Osteoblast (primary cell): ENCODE measurements around the gene PARD3B. TPM values are rescaled to one million over a fixed set of nuclear protein-coding genes. Genes with fewer than 3 reads are reported as not detected.

Experiments used
- DNase-seq: peaks from one replicate; pipeline ENCODE4 v3.0.0; 2011; ENCODE audit warnings: low spot score, mixed read lengths; ENCODE audit not compliant: insufficient read length; ENCODE audit errors: missing footprints
- H2AFZ ChIP-seq: 2 replicates; pipeline ENCODE4 v1.6.0; 2011; ENCODE audit warnings: mild to moderate bottlenecking, low read length
- H3K27ac ChIP-seq: 2 replicates; pipeline ENCODE4 v1.5.1; 2011; ENCODE audit warnings: mild to moderate bottlenecking, low read depth, low read length, moderate library complexity
- H3K27me3 ChIP-seq: 2 replicates; pipeline ENCODE4 v1.6.0; 2012; ENCODE audit warnings: mild to moderate bottlenecking, control low read depth, inconsistent platforms, low read length, moderate library complexity; ENCODE audit not compliant: insufficient read depth
- H3K36me3 ChIP-seq: 2 replicates; pipeline ENCODE4 v1.5.1; 2011; ENCODE audit warnings: mild to moderate bottlenecking, low read length, control low read depth, moderate library complexity; ENCODE audit not compliant: insufficient read depth
- H3K4me1 ChIP-seq: 2 replicates; pipeline ENCODE4 v1.5.1; 2011; ENCODE audit warnings: mild to moderate bottlenecking, low read length, control low read depth, moderate library complexity; ENCODE audit not compliant: insufficient read depth
- H3K4me2 ChIP-seq: 2 replicates; pipeline ENCODE4 v1.6.0; 2011; ENCODE audit warnings: mild to moderate bottlenecking, low read length; ENCODE audit not compliant: insufficient read depth
- H3K4me3 ChIP-seq: fragments of 200-600 bp; sonication (generic); 3 replicates; pipeline ENCODE4 v1.5.1; 2012; ENCODE audit warnings: mild to moderate bottlenecking, low read length, inconsistent platforms; ENCODE audit not compliant: insufficient read depth
- H3K79me2 ChIP-seq: 2 replicates; pipeline ENCODE4 v1.6.0; 2012; ENCODE audit warnings: mild to moderate bottlenecking, low read length, control low read depth, inconsistent platforms; ENCODE audit not compliant: insufficient read depth
- H3K9me3 ChIP-seq: 2 replicates; pipeline ENCODE4 v1.5.1; 2011; ENCODE audit warnings: low read depth, low read length, control low read depth
- H4K20me1 ChIP-seq: 2 replicates; pipeline ENCODE4 v1.6.0; 2012; ENCODE audit warnings: mild to moderate bottlenecking, low read length, control low read depth; ENCODE audit not compliant: insufficient read depth
- CTCF ChIP-seq: IDR thresholded peaks from 2 replicates; pipeline ENCODE4 v1.5.1; 2011; ENCODE audit warnings: mild to moderate bottlenecking, low read depth, low read length, moderate library complexity; ENCODE audit errors: extremely low read depth
- total RNA-seq: library from RNA; depleted of rRNA; stranded (reverse); fragments of >200 nt; gene quantifications from 2 replicates; pipeline ENCODE4 v1.2.3, GENCODE V29; 2012

PARD3B gene
- total RNA-seq, 1 donor: 22.4 TPM

GRCh38 chr2:205346649-205347048 is 801.4 kb downstream of the PARD3B start:
- no peak for TF ChIP-seq CTCF
- H3K4me2 ChIP-seq: no peak overlapping the region
- DNase-seq: no peak
- H3K4me3 ChIP-seq: no peak overlapping the region
- H3K36me3 ChIP-seq: no peaks in the 10 kb centered on the region
- no peaks in the 10 kb centered on the region for H3K4me1 ChIP-seq
- H3K79me2 ChIP-seq: no peaks in the 10 kb centered on the region
- no peak overlapping the region for H2AFZ ChIP-seq
- no peaks in the 10 kb centered on the region for H3K27me3 ChIP-seq
- no peaks in the 10 kb centered on the region for H3K9me3 ChIP-seq
- no peaks in the 10 kb centered on the region for H4K20me1 ChIP-seq
- H3K27ac ChIP-seq: no peak overlapping the region

GRCh38 chr2:205347899-205348298 is 802.6 kb downstream of the PARD3B start:
- Histone ChIP-seq H3K4me2 (no peak overlapping the region), H3K79me2 (no peaks in the 10 kb centered on the region), H3K9me3 (no peaks in the 10 kb centered on the region), H3K4me3 (no peak overlapping the region), H3K36me3 (no peaks in the 10 kb centered on the region), H3K27ac (no peak overlapping the region), H3K27me3 (no peaks in the 10 kb centered on the region), H4K20me1 (no peaks in the 10 kb centered on the region), H3K4me1 (peaks cover 2% of the 10 kb centered on the region), H2AFZ (no peak overlapping the region)
- no peak for DNase-seq
- no peak for TF ChIP-seq CTCF

- TF ChIP-seq CTCF: no peak
- Histone ChIP-seq H3K79me2 (no peaks in the 10 kb centered on the region), H3K27me3 (no peaks in the 10 kb centered on the region), H3K4me2 (no peak overlapping the region), H3K9me3 (no peaks in the 10 kb centered on the region), H4K20me1 (no peaks in the 10 kb centered on the region), H2AFZ (no peak overlapping the region), H3K4me1 (peaks cover 3% of the 10 kb centered on the region), H3K36me3 (no peaks in the 10 kb centered on the region), H3K4me3 (no peak overlapping the region), H3K27ac (no peak overlapping the region)
- DNase-seq: no peak
Observed at GRCh38 chr2:205352094-205352493, 806.8 kb downstream of the PARD3B start.

GRCh38 chr2:205352593-205352992 is 807.3 kb downstream of the PARD3B start:
- no peak overlapping the region for H3K27ac ChIP-seq
- no peak overlapping the region for H2AFZ ChIP-seq
- TF ChIP-seq CTCF: no peak
- no peak overlapping the region for H3K4me2 ChIP-seq
- H3K4me3 ChIP-seq: no peak overlapping the region
- H3K79me2 ChIP-seq: no peaks in the 10 kb centered on the region
- peak; percentile 50 for DNase-seq
- H3K4me1 ChIP-seq: peaks cover 3% of the 10 kb centered on the region
- H3K9me3 ChIP-seq: no peaks in the 10 kb centered on the region
- H4K20me1 ChIP-seq: no peaks in the 10 kb centered on the region
- no peaks in the 10 kb centered on the region for H3K36me3 ChIP-seq
- H3K27me3 ChIP-seq: no peaks in the 10 kb centered on the region
